Left ventricle myocardium inferior (tissue), 1 donor: Measurements from ENCODE around the gene IGSF22. TPM values are rescaled to one million over a fixed set of nuclear protein-coding genes. Genes with fewer than 3 reads are reported as not detected.

Experiments used
- DNase-seq: peaks from one replicate; pipeline ENCODE4 v3.0.0-alpha.2; 2020
- H3K27ac ChIP-seq: fragments of 200-600 bp; replicated peaks from 2 replicates; pipeline ENCODE4 v1.8.0; 2021
- H3K27me3 ChIP-seq: fragments of 200-600 bp; 2 replicates; pipeline ENCODE4 v1.8.0; 2021; ENCODE audit warnings: low read depth
- H3K36me3 ChIP-seq: fragments of 200-600 bp; 2 replicates; pipeline ENCODE4 v1.8.0; 2021
- H3K4me1 ChIP-seq: fragments of 200-600 bp; 2 replicates; pipeline ENCODE4 v1.8.0; 2021
- H3K4me3 ChIP-seq: fragments of 200-600 bp; 2 replicates; pipeline ENCODE4 v1.8.0; 2021; ENCODE audit warnings: mild to moderate bottlenecking, moderate library complexity
- H3K9me3 ChIP-seq: fragments of 200-600 bp; replicated peaks from 2 replicates; pipeline ENCODE4 v1.8.0; 2021
- intact Hi-C: fragments of 100-400 bp; cut with micrococcal nuclease; formaldehyde crosslinking; loops from one replicate; pipeline ENCODE4 v1.11.0; 2022
- total RNA-seq: library from RNA; stranded (reverse); fragmentation: NEBNext Ultra II Directional; extraction: Animal tissue kit (Norgen Biotek cat#: 25700); gene quantifications from one replicate; pipeline ENCODE4 v1.2.1, GENCODE V29; 2021
- TF ChIP-seq, protein P1 (sequence below): fragments of 200-600 bp; IDR thresholded peaks from 2 replicates; pipeline ENCODE4 v1.8.0; 2021; ENCODE audit warnings: antibody characterized with exemption, mild to moderate bottlenecking, borderline replicate concordance
- donor health status: DM: no; HTN: yes; CAD: no; lungs with severe emphysema.

Gene IGSF22
- total RNA-seq, 1 donor from 2014 or later = 0.49 TPM

GRCh38 chr11:18722293-18722637 lies 3.7 kb downstream of the IGSF22 start:
- peaks cover 19% of the 10 kb centered on the region for H3K4me1 ChIP-seq
- H3K27ac ChIP-seq = no peak overlapping the region
- no peaks in the 10 kb centered on the region for H3K27me3 ChIP-seq
- DNase-seq = no peak
- peak overlapping the region; percentile 80 for H3K4me3 ChIP-seq
- TF ChIP-seq, protein P1, sequence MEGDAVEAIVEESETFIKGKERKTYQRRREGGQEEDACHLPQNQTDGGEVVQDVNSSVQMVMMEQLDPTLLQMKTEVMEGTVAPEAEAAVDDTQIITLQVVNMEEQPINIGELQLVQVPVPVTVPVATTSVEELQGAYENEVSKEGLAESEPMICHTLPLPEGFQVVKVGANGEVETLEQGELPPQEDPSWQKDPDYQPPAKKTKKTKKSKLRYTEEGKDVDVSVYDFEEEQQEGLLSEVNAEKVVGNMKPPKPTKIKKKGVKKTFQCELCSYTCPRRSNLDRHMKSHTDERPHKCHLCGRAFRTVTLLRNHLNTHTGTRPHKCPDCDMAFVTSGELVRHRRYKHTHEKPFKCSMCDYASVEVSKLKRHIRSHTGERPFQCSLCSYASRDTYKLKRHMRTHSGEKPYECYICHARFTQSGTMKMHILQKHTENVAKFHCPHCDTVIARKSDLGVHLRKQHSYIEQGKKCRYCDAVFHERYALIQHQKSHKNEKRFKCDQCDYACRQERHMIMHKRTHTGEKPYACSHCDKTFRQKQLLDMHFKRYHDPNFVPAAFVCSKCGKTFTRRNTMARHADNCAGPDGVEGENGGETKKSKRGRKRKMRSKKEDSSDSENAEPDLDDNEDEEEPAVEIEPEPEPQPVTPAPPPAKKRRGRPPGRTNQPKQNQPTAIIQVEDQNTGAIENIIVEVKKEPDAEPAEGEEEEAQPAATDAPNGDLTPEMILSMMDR = peak; percentile 27
- intact Hi-C loops = no loop called here
- H3K36me3 ChIP-seq = no peaks in the 10 kb centered on the region
- no peaks in the 10 kb centered on the region for H3K9me3 ChIP-seq

DNA sequence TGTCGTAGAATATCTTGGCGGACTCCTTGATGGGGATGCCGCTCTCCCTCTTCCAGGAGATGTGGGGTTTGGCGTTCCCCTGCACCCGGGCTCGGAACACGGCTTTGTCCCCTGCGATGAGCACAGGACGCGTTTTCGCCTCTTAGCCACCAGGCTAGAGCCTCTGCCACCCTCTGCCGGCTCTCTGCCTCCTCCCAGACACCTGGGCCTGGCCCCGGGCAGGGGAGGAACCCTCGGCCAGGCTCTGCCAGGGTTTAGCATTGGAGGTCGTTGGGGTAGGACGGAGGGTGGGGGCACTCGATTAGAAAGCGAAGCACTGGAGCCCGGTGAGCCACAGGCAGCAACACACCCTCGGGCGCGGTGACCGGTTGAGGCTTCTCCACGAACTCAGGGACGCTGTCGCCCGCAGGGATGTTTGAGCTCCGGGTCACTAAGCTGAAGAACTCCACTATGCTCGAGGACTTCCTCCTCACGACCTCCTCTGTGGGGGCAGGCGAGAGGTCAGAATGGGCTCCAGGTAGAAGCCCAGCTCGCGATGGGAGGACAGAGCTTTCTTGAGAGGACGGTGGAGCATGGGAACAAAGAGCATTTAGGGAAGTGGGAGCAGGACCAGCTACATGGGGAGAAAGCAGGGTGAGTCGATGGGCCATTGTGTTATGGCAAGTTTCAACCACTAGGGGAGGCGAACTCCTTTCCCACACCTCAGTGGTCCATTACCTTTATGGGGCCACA lies 4.3 kb downstream of the IGSF22 start:
- Histone ChIP-seq H3K9me3 (no peaks in the 10 kb centered on the region), H3K4me3 (peak overlapping the region; percentile 80), H3K27me3 (no peaks in the 10 kb centered on the region), H3K27ac (peak overlapping the region; percentile 72), H3K4me1 (peaks cover 19% of the 10 kb centered on the region), H3K36me3 (no peaks in the 10 kb centered on the region)
- TF ChIP-seq, protein P1 = peak; percentile 82
- DNase-seq = no peak
- intact Hi-C loops = no loop called here

DNA sequence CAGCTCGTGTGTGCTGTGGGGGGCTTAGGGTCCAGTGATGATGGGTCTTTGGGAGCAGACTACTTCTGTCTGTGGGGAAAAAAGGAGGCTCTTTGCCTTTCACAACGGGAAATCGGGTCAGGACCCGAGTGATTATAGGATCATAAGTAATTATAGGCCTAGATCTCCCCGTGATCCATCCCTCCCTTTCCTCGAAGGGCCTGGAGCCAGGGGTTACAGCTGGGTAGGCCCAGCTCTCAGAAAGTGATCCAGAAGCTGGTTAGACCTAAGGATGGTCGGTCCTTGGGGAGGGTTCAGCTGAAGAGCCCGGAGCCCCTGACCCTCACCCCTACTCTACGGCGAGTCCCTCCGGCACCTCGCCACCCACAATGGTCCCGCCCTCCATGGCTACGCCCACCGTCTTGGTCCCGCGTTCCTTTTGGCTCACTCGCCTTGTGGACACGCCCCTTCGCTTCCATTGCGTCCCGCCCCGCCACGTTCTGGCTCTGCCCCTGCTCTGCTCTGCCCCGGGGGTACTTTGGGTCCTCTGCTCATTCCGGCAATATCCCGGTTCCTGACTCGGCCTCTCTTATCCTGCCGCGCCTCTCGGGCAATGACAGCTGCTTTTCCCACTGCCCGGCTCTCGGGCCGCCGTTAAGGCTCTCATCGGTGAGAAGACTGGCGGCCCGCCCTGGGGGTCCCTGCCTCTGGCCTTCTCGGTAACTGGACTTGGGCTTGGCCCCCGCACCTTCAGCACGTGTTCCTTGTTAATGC lies 5.0 kb downstream of the IGSF22 start:
- Histone ChIP-seq H3K4me1 (peaks cover 19% of the 10 kb centered on the region), H3K36me3 (no peaks in the 10 kb centered on the region), H3K27ac (peak overlapping the region; percentile 72), H3K4me3 (peak overlapping the region; percentile 80), H3K27me3 (no peaks in the 10 kb centered on the region), H3K9me3 (no peaks in the 10 kb centered on the region)
- TF ChIP-seq, protein P1 = no peak
- intact Hi-C loops = no loop called here
- DNase-seq = peak; percentile 85

DNA sequence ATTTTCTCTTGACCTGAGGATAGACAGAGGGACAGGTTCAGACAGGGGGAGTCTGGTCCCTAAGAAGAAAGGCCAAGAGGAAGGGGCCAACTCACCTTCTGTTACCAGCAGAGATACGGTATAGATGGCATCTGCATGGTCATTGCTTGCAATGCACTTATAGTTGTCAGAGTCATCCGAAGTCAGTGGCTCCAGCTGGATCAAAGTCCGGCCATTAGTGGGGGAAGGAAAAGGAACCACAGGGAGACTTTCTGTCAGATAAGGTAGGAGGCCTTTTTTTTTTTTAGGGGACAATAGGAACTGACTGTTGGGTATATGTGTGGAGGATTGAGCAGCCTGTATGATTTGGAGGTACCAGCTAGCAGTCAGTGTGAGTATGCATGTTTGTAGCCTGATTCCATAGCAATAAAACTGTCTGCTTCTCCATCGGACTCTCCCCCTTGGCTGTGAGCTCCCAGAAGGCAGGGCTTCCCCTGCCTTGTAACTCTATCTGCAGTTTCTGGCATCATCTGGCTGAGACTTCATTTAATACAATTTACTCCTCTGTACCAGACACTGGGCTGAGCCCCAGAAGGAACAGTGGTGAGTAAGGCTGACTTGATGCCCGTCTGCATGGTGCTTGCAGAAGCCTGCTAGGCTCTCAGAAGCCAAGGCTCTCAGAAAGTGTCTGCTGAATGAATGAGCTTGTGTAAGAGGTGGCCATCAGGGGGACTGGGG lies 5.7 kb downstream of the IGSF22 start:
- TF ChIP-seq, protein P1 = no peak
- Histone ChIP-seq H3K4me3 (peak overlapping the region; percentile 80), H3K27ac (peak overlapping the region; percentile 72), H3K4me1 (peaks cover 19% of the 10 kb centered on the region), H3K36me3 (no peaks in the 10 kb centered on the region), H3K27me3 (no peaks in the 10 kb centered on the region), H3K9me3 (no peaks in the 10 kb centered on the region)
- intact Hi-C loops = no loop called here
- no peak for DNase-seq

- intact Hi-C loops = no loop called here
- Histone ChIP-seq H3K27ac (no peak overlapping the region), H3K9me3 (no peaks in the 10 kb centered on the region), H3K4me3 (no peak overlapping the region), H3K27me3 (no peaks in the 10 kb centered on the region), H3K4me1 (peaks cover 4% of the 10 kb centered on the region), H3K36me3 (no peaks in the 10 kb centered on the region)
- TF ChIP-seq, protein P1 = no peak
- DNase-seq = no peak
Observed at GRCh38 chr11:18715476-18715875, 10.5 kb downstream of the IGSF22 start.
